CD4-positive, alpha-beta T cell treated with Interleukin-17A for 1 hour (primary cell): ENCODE data around the gene TDRD10.
"Not testable (repeated sequence)": the region's sequence is repeated elsewhere in the genome, so short reads cannot be mapped to it uniquely, and the experiment has no call there.

Source experiments
- DNase-seq: peaks from one replicate; pipeline ENCODE4 v3.0.0-alpha.2; 2020

Gene TDRD10

GRCh38 chr1:154481053-154481452 lies 21.0 kb upstream of the TDRD10 start:
- DNase-seq, result no peak

GRCh38 chr1:154483941-154484803 lies 17.8 kb upstream of the TDRD10 start:
- DNase-seq, result no peak

DNA sequence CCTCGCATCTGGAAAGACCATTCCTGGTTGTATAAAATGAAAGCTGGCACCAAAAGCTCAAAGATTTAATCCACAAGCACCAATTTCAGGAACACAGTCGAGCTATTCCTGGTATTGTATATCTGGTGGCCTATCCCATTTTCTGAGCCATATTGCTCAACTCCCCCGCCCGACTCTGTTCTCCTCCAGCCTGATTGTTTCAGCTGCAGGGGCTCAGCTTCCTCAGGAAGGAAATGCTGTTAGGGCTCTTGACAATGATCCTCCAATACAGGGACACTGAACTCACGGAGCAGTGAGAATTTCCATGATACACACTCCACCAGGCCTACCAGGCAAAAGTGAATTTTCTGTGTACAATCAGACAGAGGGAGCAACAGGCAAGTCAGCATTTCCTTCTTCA lies 16.9 kb upstream of the TDRD10 start:
- no peak for DNase-seq

DNA sequence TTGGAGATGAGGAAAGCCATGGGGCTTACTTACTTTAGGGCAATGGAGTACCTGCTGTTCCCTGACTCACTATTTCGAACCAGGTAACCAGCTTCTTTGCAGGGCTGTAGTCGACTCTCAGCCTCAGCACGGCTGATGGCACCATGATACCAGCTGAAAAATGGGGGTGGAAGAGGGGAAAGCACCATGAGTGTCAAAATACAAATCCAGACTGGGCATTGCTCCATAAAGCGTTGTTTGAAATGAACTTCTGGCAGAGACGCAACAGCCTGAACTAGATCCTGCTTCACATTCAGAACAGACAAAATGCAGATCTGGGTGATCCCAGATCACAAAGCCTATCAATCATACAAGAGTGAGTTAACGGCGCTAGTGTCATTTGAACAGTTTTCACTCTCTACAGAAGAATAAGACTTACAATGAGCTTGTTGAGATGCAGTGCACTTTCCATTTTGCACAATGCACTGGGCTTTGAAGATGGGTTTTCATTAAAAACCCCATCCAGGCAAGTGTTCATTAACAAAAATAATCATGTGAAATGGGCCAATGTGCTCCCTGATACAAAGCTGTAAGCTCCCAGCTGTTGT lies 16.0 kb upstream of the TDRD10 start:
- no peak for DNase-seq

DNA sequence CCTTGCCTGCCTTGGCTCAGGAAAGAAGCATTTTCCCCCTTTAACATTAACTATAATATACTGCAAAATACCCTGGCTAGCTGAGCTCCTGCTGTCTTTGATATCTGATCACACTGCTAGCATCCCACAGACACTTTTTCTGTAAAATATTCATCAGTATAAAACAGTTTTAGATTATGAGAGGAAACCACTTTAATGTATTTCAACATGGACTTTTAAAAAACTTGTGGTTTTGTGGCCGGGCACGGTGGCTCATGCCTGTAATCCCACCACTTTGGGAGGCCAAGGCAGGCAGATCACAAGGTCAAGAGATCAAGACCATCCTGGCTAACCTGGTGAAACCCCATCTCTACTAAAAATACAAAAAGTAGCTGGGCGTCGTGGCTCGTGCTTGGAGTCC lies 15.3 kb upstream of the TDRD10 start:
- DNase-seq, result not testable (repeated sequence)

- DNase-seq, result no peak
Observed at GRCh38 chr1:154488922-154489321, 13.1 kb upstream of the TDRD10 start.

- no peak for DNase-seq
Observed at GRCh38 chr1:154489695-154490274, 12.2 kb upstream of the TDRD10 start.

GRCh38 chr1:154490317-154490716 lies 11.7 kb upstream of the TDRD10 start:
- no peak for DNase-seq

GRCh38 chr1:154492115-154492514 lies 9.9 kb upstream of the TDRD10 start:
- no peak for DNase-seq

GRCh38 chr1:154493276-154493675 lies 8.7 kb upstream of the TDRD10 start:
- peak; percentile 37 for DNase-seq

DNA sequence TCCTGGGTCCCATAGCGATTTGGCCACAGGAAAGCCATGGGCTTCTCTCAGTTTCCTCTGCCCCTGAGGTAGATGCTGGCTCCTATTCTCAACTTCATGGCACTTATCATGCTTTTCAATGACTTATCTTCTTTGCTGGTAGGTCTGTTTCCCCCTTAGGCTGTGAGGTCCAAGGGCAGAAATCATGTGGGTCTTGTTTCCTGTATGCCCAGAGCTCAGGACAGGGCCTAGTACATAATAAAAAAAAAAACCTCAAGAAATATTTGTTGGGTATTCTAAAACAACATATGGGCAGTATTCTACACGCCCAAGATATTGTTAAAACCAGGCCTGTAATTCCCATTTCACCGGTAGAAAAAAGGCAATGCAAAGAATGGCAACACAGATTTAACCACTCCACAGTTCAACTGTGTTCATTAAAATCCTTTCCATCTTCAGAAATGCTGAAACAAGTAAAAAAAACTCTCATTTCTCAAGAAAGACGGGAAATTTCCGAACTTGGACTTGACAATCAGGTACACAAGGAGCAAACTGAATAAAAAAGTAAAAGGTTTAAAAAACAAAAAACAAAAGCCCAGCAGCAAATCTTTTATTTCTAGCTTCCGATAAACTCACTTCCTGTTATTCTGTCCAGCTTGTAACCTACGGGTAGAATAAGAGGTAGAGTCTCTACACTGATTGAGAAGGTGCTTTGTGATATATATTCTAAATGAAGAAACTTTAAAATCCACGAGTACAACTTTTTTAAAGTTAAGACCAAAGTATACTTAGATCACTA lies 6.3 kb upstream of the TDRD10 start:
- DNase-seq, result no peak

- no peak for DNase-seq
Observed at GRCh38 chr1:154496383-154496782, 5.6 kb upstream of the TDRD10 start.

GRCh38 chr1:154497026-154497806 lies 4.8 kb upstream of the TDRD10 start:
- no peak for DNase-seq

GRCh38 chr1:154499446-154499845 lies 2.6 kb upstream of the TDRD10 start:
- no peak for DNase-seq

DNA sequence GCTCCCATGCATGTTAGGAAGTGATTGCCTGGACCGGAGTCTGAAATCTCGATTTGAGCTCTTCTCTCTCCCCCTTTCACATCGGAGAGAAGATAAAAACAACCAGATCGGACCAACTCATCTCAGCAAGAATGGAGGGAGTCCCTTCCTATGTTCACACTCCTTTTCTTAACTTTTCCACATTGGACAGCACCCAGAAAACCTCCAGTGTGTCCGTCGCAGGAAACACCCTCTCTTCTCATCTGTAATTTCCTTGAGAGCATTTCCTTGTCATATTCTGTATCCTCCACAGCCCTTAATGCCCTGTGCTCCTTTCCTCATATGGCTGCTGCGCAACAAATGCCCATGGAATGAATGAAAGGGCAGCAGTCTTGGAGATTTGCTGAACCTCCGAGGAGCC lies 1.5 kb upstream of the TDRD10 start:
- no peak for DNase-seq

GRCh38 chr1:154501423-154502065 lies 475 bp upstream of the TDRD10 start:
- DNase-seq, result no peak

DNA sequence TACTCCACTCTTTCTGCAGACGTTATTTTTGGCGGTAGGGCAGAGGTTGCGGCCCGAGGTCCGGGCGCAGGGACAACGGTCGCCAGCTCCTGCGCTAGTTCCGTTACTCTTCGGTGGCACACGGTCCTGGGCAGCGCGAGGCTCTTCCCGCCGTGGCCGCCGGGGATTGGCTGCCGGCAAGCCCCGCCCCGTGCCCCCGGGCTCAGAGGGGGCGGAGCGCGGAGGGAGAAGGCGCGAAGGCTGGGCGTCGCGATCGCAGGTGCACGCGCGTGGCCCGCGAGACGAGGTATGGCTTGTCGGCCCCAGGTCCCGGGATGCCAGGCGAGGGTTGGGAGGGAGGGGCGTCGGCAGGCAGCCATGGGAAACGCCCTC lies 711 bp downstream of the TDRD10 start:
- no peak for DNase-seq

GRCh38 chr1:154503898-154504297 lies 1.9 kb downstream of the TDRD10 start:
- DNase-seq, result no peak

DNA sequence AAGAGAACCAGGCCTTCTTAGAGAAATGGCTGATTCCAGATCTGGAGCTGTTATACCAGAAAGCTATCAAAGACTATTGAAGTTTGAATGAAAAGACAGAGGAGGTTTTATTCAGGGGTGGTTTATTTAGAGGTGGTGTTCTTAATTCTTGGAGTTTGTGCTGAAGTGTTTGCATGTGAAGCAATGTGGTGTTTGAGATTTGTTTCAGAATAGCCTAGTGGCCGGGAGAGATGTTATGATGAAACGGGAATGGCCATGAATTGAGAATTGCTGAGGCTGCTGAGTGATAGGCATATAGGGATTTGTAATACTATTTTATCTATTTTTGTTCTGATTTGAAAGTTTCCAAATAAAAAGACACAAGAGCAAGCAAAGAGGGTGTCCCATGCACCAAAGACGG lies 10.7 kb downstream of the TDRD10 start:
- DNase-seq, result no peak

DNA sequence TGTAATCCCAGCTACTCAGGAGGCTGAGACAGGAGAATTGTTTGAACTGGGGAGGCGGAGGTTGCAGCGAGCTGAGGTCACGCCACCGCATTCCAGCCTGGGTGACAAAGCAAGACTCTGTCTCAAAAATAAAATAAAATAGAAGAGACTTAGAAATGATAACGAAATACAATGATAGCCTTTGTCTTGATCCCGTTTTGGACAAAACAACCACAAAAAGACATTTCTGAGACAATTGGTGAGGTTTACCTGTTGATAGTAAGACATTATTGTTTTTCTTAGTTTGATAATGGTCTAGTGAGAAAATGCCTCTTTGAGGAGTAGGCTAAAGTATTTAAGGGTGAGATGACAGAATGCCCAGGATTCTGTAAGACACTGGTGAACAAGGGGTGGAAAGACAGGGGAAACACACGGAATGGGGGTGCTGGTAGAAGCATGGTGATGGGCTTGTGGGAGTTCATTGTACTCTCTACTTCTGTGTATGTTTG lies 12.1 kb downstream of the TDRD10 start:
- DNase-seq, result no peak

DNA sequence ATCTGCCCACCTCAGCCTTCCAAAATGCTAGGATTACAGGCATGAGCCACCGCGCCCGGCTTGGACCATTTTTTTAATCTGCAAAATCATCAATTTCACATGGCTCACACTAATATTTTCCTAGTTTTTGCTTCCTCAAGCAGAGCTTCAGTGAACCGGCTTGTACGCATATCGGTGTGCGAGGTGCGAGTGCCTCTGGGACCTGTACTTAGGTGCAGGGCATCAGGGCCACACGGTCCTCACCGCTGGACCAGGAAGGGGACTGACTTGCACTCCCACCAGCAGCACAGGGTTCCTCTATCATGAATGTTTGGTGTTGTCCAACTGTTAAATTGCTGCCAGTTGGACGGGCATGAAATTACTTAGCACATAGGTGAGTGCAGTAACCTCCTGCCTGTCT lies 15.6 kb downstream of the TDRD10 start:
- DNase-seq, result no peak

- DNase-seq, result no peak
Observed at GRCh38 chr1:154519591-154519991, 17.6 kb downstream of the TDRD10 start.
